ENCODE results near the gene AP2A1.

The AP2A1 gene

DNA sequence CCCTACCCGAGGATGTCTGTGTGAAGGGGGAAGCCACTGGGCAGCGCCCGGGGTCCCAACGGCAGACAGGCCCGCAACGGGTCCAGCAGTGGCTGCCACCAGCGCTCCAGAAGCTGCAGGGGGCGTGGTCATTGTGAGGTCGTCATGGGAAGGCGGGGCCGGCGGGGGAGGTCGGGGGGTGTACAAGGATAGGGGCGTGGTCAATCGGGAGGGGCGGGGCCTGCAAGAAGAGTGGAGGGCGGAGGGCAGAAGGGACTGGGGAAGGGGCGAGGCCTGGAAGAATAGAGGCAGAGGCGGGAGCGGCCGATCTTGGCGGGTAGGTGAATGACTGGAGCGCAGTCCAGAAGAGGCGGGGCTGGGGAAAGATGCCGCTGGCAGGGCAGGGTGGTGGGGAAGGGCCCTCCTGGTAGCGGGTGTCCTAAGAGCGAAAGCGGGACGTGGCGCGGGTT, 41.9 kb downstream of the AP2A1 start:
- Histone ChIP-seq H4K20me1 (ENCODE audit: low read depth, low read length) (no peaks in the 10 kb centered on the region), H3K9ac (ENCODE audit: low read length) (peak overlapping the region; percentile 40), H2AFZ (ENCODE audit: low read depth, low read length, severe bottlenecking) (peak overlapping the region; percentile 21), H3K9me2 (replicated peaks; ENCODE audit: insufficient read depth, low read length) (no peaks in the 10 kb centered on the region), H3F3A (ENCODE audit: insufficient read depth) (0 out of 2 replicates have a peak, but pooled peaks cover 9% of the 10 kb centered on the region), H3K27me3 (ENCODE audit: low read length) (no peaks in the 10 kb centered on the region), H3K36me3 (ENCODE audit: low read length) (no peaks in the 10 kb centered on the region), H3K4me3 (ENCODE audit: insufficient read depth, low read length, poor library complexity, severe bottlenecking) (peak overlapping the region; percentile 38), H3K27ac (ENCODE audit: low read depth, low read length) (no peak overlapping the region), H3K4me2 (ENCODE audit: low read depth, low read length, poor library complexity, severe bottlenecking) (peak overlapping the region; percentile 54), H3K9me3 (ENCODE audit: insufficient read depth, low read length) (no peaks in the 10 kb centered on the region), H3K79me2 (ENCODE audit: insufficient read depth, low read length) (no peaks in the 10 kb centered on the region)
- TF ChIP-seq, protein P1, sequence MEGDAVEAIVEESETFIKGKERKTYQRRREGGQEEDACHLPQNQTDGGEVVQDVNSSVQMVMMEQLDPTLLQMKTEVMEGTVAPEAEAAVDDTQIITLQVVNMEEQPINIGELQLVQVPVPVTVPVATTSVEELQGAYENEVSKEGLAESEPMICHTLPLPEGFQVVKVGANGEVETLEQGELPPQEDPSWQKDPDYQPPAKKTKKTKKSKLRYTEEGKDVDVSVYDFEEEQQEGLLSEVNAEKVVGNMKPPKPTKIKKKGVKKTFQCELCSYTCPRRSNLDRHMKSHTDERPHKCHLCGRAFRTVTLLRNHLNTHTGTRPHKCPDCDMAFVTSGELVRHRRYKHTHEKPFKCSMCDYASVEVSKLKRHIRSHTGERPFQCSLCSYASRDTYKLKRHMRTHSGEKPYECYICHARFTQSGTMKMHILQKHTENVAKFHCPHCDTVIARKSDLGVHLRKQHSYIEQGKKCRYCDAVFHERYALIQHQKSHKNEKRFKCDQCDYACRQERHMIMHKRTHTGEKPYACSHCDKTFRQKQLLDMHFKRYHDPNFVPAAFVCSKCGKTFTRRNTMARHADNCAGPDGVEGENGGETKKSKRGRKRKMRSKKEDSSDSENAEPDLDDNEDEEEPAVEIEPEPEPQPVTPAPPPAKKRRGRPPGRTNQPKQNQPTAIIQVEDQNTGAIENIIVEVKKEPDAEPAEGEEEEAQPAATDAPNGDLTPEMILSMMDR (IDR thresholded peaks at IDR 0.05; ENCODE audit: insufficient read depth, low read length, poor library complexity, severe bottlenecking) = no peak

- H3K27ac ChIP-seq (ENCODE audit: low read depth, low read length) = peak overlapping the region; percentile 6; the same call in 1 of the 2 replicates
- no peaks in the 10 kb centered on the region for H3K36me3 ChIP-seq (ENCODE audit: low read length)
- H2AFZ ChIP-seq (ENCODE audit: low read depth, low read length, severe bottlenecking) = peak overlapping the region; percentile 21
- H3K9ac ChIP-seq (ENCODE audit: low read length) = peak overlapping the region; percentile 40
- H3K9me3 ChIP-seq (ENCODE audit: insufficient read depth, low read length) = no peaks in the 10 kb centered on the region
- H3K4me2 ChIP-seq (ENCODE audit: low read depth, low read length, poor library complexity, severe bottlenecking) = peak overlapping the region; percentile 54
- H3K9me2 ChIP-seq (replicated peaks; ENCODE audit: insufficient read depth, low read length) = no peaks in the 10 kb centered on the region
- peak overlapping the region; percentile 38 for H3K4me3 ChIP-seq (ENCODE audit: insufficient read depth, low read length, poor library complexity, severe bottlenecking)
- no peak for TF ChIP-seq EZH2phosphoT487 (conservative IDR thresholded peaks at IDR 0.05; ENCODE audit: low read length)
- TF ChIP-seq, protein P1 (IDR thresholded peaks at IDR 0.05; ENCODE audit: insufficient read depth, low read length, poor library complexity, severe bottlenecking) = no peak
- no peaks in the 10 kb centered on the region for H3K27me3 ChIP-seq (ENCODE audit: low read length)
- no peaks in the 10 kb centered on the region for H3K79me2 ChIP-seq (ENCODE audit: insufficient read depth, low read length)
- H3F3A ChIP-seq (ENCODE audit: insufficient read depth) = peaks cover 15% of the 10 kb centered on the region
- no peaks in the 10 kb centered on the region for H4K20me1 ChIP-seq (ENCODE audit: low read depth, low read length)
Measured at GRCh38 chr19:49809160-49809940, 42.5 kb downstream of the AP2A1 start.

GRCh38 chr19:49809941-49810389, 43.2 kb downstream of the AP2A1 start:
- peaks cover 20% of the 10 kb centered on the region for H3F3A ChIP-seq (ENCODE audit: insufficient read depth)
- no peaks in the 10 kb centered on the region for H3K9me2 ChIP-seq (replicated peaks; ENCODE audit: insufficient read depth, low read length)

More at GRCh38 chr19:49809941-49810389, 43.2 kb downstream of the AP2A1 start:
- H3K27me3 ChIP-seq (ENCODE audit: low read length) = no peaks in the 10 kb centered on the region
- H3K36me3 ChIP-seq (ENCODE audit: low read length) = no peaks in the 10 kb centered on the region
- H3K4me2 ChIP-seq (ENCODE audit: low read depth, low read length, poor library complexity, severe bottlenecking) = peak overlapping the region; percentile 54
- H4K20me1 ChIP-seq (ENCODE audit: low read depth, low read length) = no peaks in the 10 kb centered on the region
- H3K27ac ChIP-seq (ENCODE audit: low read depth, low read length) = peak overlapping the region; percentile 6; the same call in 1 of the 2 replicates
- no peaks in the 10 kb centered on the region for H3K79me2 ChIP-seq (ENCODE audit: insufficient read depth, low read length)
- peak overlapping the region; percentile 40; the same call in 1 of the 2 replicates for H3K9ac ChIP-seq (ENCODE audit: low read length)
- no peaks in the 10 kb centered on the region for H3K9me3 ChIP-seq (ENCODE audit: insufficient read depth, low read length)
- H2AFZ ChIP-seq (ENCODE audit: low read depth, low read length, severe bottlenecking) = no peak overlapping the region
- TF ChIP-seq EZH2phosphoT487 (conservative IDR thresholded peaks at IDR 0.05; ENCODE audit: low read length) = no peak
- TF ChIP-seq, protein P1 (IDR thresholded peaks at IDR 0.05; ENCODE audit: insufficient read depth, low read length, poor library complexity, severe bottlenecking) = no peak
- H3K4me3 ChIP-seq (ENCODE audit: insufficient read depth, low read length, poor library complexity, severe bottlenecking) = no peak overlapping the region

All from SU-DHL-6 (cell line).